OCI-LY3 (cell line): Measurements from ENCODE around the gene PLCXD1.

ENCODE experiments used
- H2AFZ ChIP-seq: fragments of 200-600, 300-600 bp; shearing (Covaris generic); 2 replicates; pipeline ENCODE4 v1.6.0; 2014; ENCODE audit warnings: antibody characterized with exemption, low read depth, low read length
- H3K27ac ChIP-seq: fragments of 200-600, 300-600 bp; sonication (generic); 2 replicates; pipeline ENCODE4 v1.5.1; 2014; ENCODE audit warnings: mild to moderate bottlenecking, low read length, moderate library complexity, mixed read lengths
- H3K27me3 ChIP-seq: fragments of 200-600, 300-600 bp; sonication (generic); 2 replicates; pipeline ENCODE4 v1.6.1; 2014; ENCODE audit warnings: low read depth, low read length, mixed read lengths
- H3K36me3 ChIP-seq: fragments of 200-600, 300-600 bp; sonication (generic); replicated peaks from 2 replicates; pipeline ENCODE3; 2014; ENCODE audit warnings: low read depth, low read length, mixed read lengths
- H3K4me1 ChIP-seq: fragments of 300-600, 200-600 bp; sonication (generic); 2 replicates; pipeline ENCODE4 v1.6.1; 2014; ENCODE audit warnings: low read length, mixed read lengths
- H3K4me2 ChIP-seq: fragments of 200-600, 300-600 bp; sonication (generic); 2 replicates; pipeline ENCODE4 v1.6.1; 2014; ENCODE audit warnings: low read length, mixed read lengths
- H3K4me3 ChIP-seq: fragments of 300-600, 200-600 bp; sonication (generic); 2 replicates; pipeline ENCODE4 v1.5.1; 2014; ENCODE audit warnings: antibody characterized with exemption, mild to moderate bottlenecking, low read length, moderate library complexity
- H3K79me2 ChIP-seq: fragments of 300-600, 200-600 bp; shearing (Covaris generic); 2 replicates; pipeline ENCODE4 v1.6.1; 2014; ENCODE audit warnings: mild to moderate bottlenecking, low read length, mixed read lengths
- H3K9ac ChIP-seq: fragments of 300-600, 200-600 bp; shearing (Covaris generic); 2 replicates; pipeline ENCODE4 v1.6.0; 2014; ENCODE audit warnings: mild to moderate bottlenecking, low read length, moderate library complexity
- H3K9me3 ChIP-seq: fragments of 200-600, 300-600 bp; shearing (Covaris generic); 2 replicates; pipeline ENCODE4 v1.6.1; 2014; ENCODE audit warnings: low read length, mixed read lengths; ENCODE audit not compliant: insufficient read depth
- H4K20me1 ChIP-seq: fragments of 200-600, 300-600 bp; sonication (generic); 2 replicates; pipeline ENCODE4 v1.6.1; 2016; ENCODE audit warnings: low read length, mixed read lengths; ENCODE audit not compliant: insufficient read depth
- CTCF ChIP-seq: fragments of 200-600, 300-600 bp; sonication (generic); IDR thresholded peaks from 2 replicates; pipeline ENCODE4 v1.5.1; 2014; ENCODE audit warnings: antibody characterized with exemption, low read length, low read depth
- EZH2phosphoT487 ChIP-seq: fragments of 200-600 bp; shearing (Covaris generic); IDR thresholded peaks from 2 replicates; pipeline ENCODE4 v1.6.1; 2018; ENCODE audit warnings: antibody characterized with exemption, mixed run types, low read depth

PLCXD1 gene

GRCh38 chrX:352181-352580, 71.0 kb downstream of the PLCXD1 start:
- H3K79me2 ChIP-seq: no peaks in the 10 kb centered on the region; the same call in none of the 2 replicates

GRCh38 chrX:352582-353314, 71.6 kb downstream of the PLCXD1 start:
- no peaks in the 10 kb centered on the region for H3K9me3 ChIP-seq

More at GRCh38 chrX:352181-352580, 71.0 kb downstream of the PLCXD1 start:
- TF ChIP-seq EZH2phosphoT487: no peak
- Histone ChIP-seq H3K27ac (no peak overlapping the region), H2AFZ (no peak overlapping the region), H3K9me3 (no peaks in the 10 kb centered on the region), H3K27me3 (no peaks in the 10 kb centered on the region), H3K4me1 (no peaks in the 10 kb centered on the region), H3K4me3 (no peak overlapping the region), H3K9ac (no peak overlapping the region), H3K36me3 (peaks cover 13% of the 10 kb centered on the region), H3K4me2 (no peak overlapping the region), H4K20me1 (no peaks in the 10 kb centered on the region)

More at GRCh38 chrX:352582-353314, 71.6 kb downstream of the PLCXD1 start:
- Histone ChIP-seq H3K4me3 (no peak overlapping the region), H3K27me3 (no peaks in the 10 kb centered on the region), H3K79me2 (no peaks in the 10 kb centered on the region; the same call in none of the 2 replicates), H3K4me1 (no peaks in the 10 kb centered on the region), H3K36me3 (peaks cover 8% of the 10 kb centered on the region), H3K4me2 (no peak overlapping the region), H3K27ac (no peak overlapping the region), H3K9ac (no peak overlapping the region), H4K20me1 (no peaks in the 10 kb centered on the region), H2AFZ (no peak overlapping the region)
- TF ChIP-seq EZH2phosphoT487: no peak
- no peak for TF ChIP-seq CTCF
